ENCODE data around the gene CRIM1.

Gene CRIM1

GRCh38 chr2:36371928-36372391 lies 16.4 kb downstream of the CRIM1 start:
- FAIRE-seq = peak; percentile 64

GRCh38 chr2:36373149-36373926 lies 17.8 kb downstream of the CRIM1 start:
- FAIRE-seq = no peak

- no peak for FAIRE-seq
These were observed 19.0 kb downstream of the CRIM1 start for GRCh38 chr2:36374585-36374984.

GRCh38 chr2:36376319-36376765 lies 20.8 kb downstream of the CRIM1 start:
- FAIRE-seq = no peak

- FAIRE-seq = no peak
These were observed 21.6 kb downstream of the CRIM1 start for GRCh38 chr2:36376992-36377738.

- no peak for FAIRE-seq
These were observed 24.3 kb downstream of the CRIM1 start for GRCh38 chr2:36379710-36380448.

- FAIRE-seq = no peak
These were observed 25.3 kb downstream of the CRIM1 start for GRCh38 chr2:36380624-36381481.

- FAIRE-seq = no peak
These were observed 26.4 kb downstream of the CRIM1 start for GRCh38 chr2:36381993-36382392.

GRCh38 chr2:36382472-36382871 lies 26.9 kb downstream of the CRIM1 start:
- no peak for FAIRE-seq

GRCh38 chr2:36383726-36384125 lies 28.1 kb downstream of the CRIM1 start:
- no peak for FAIRE-seq

- no peak for FAIRE-seq
These were observed 28.9 kb downstream of the CRIM1 start for GRCh38 chr2:36384454-36384853.

GRCh38 chr2:36385603-36386002 lies 30.0 kb downstream of the CRIM1 start:
- no peak for FAIRE-seq

GRCh38 chr2:36387258-36387916 lies 31.8 kb downstream of the CRIM1 start:
- no peak for FAIRE-seq

- no peak for FAIRE-seq
These were observed 32.9 kb downstream of the CRIM1 start for GRCh38 chr2:36388472-36388871.

GRCh38 chr2:36389091-36389564 lies 33.5 kb downstream of the CRIM1 start:
- no peak for FAIRE-seq

- FAIRE-seq = no peak
These were observed 34.0 kb downstream of the CRIM1 start for GRCh38 chr2:36389577-36389976.

GRCh38 chr2:36392571-36393255 lies 37.1 kb downstream of the CRIM1 start:
- no peak for FAIRE-seq

- FAIRE-seq = no peak
These were observed 38.2 kb downstream of the CRIM1 start for GRCh38 chr2:36393738-36394256.

GRCh38 chr2:36394804-36395203 lies 39.2 kb downstream of the CRIM1 start:
- FAIRE-seq = no peak

GRCh38 chr2:36395866-36396265 lies 40.3 kb downstream of the CRIM1 start:
- FAIRE-seq = no peak
